Neural cell (in vitro differentiated cells): ENCODE results near the gene NSMF. TPM values are rescaled to one million over a fixed set of nuclear protein-coding genes. Genes with fewer than 3 reads are reported as not detected.

ENCODE experiments used
- H2AFZ ChIP-seq: fragments of 200-600, 300-800 bp; sonication (generic), shearing (Covaris generic); 2 replicates; pipeline ENCODE4 v1.6.0; 2014; ENCODE audit warnings: low read depth, mild to moderate bottlenecking, antibody characterized with exemption, low read length, moderate library complexity
- H3F3A ChIP-seq: fragments of 200-600 bp; shearing (Covaris generic); 2 replicates; pipeline ENCODE4 v1.6.1; 2016; ENCODE audit warnings: mild to moderate bottlenecking, moderate library complexity, mixed read lengths, antibody characterized with exemption, low read length; ENCODE audit not compliant: insufficient read depth, poor library complexity, severe bottlenecking
- H3K27ac ChIP-seq: fragments of 200-600, 300-800 bp; sonication (generic), shearing (Covaris generic); 2 replicates; pipeline ENCODE4 v1.5.1; 2014; ENCODE audit warnings: mild to moderate bottlenecking, low read length, moderate library complexity
- H3K27me3 ChIP-seq: fragments of 300-800, 200-600 bp; sonication (generic), shearing (Covaris generic); 2 replicates; pipeline ENCODE4 v1.6.0; 2014; ENCODE audit warnings: mild to moderate bottlenecking, low read depth, low read length, moderate library complexity; ENCODE audit not compliant: insufficient read depth
- H3K36me3 ChIP-seq: fragments of 300-800, 200-600 bp; sonication (generic), shearing (Covaris generic); 2 replicates; pipeline ENCODE4 v1.5.1; 2014; ENCODE audit warnings: mild to moderate bottlenecking, antibody characterized with exemption, low read length, moderate library complexity; ENCODE audit not compliant: insufficient read depth
- H3K4me2 ChIP-seq: fragments of 300-800, 200-600 bp; sonication (generic), shearing (Covaris generic); 2 replicates; pipeline ENCODE4 v1.6.0; 2014; ENCODE audit warnings: mild to moderate bottlenecking, low read length
- H3K4me3 ChIP-seq: fragments of 300-800, 200-600 bp; sonication (generic), shearing (Covaris generic); 2 replicates; pipeline ENCODE4 v1.5.1; 2014; ENCODE audit warnings: mild to moderate bottlenecking, low read length, moderate library complexity
- H3K79me2 ChIP-seq: fragments of 200-600 bp; shearing (Covaris generic); replicated peaks from 2 replicates; pipeline ENCODE4 v1.6.0; 2014; ENCODE audit warnings: mild to moderate bottlenecking, low read length, moderate library complexity; ENCODE audit not compliant: insufficient read depth
- H3K9ac ChIP-seq: fragments of 300-800, 200-600 bp; sonication (generic), shearing (Covaris generic); 2 replicates; pipeline ENCODE4 v1.6.1; 2016; ENCODE audit warnings: mild to moderate bottlenecking, low read length, mixed read lengths
- H3K9me2 ChIP-seq: fragments of 200-600 bp; shearing (Covaris generic); 2 replicates; pipeline ENCODE4 v1.6.1; 2016; ENCODE audit warnings: mild to moderate bottlenecking, low read length, mixed read lengths; ENCODE audit not compliant: insufficient read depth
- H3K9me3 ChIP-seq: fragments of 200-600, 300-800 bp; sonication (generic), shearing (Covaris generic); 2 replicates; pipeline ENCODE4 v1.6.1; 2016; ENCODE audit warnings: mild to moderate bottlenecking, mixed run types, low read length, moderate library complexity, mixed read lengths
- H4K20me1 ChIP-seq: fragments of 200-600 bp; shearing (Covaris generic); 2 replicates; pipeline ENCODE4 v1.6.1; 2016; ENCODE audit warnings: mild to moderate bottlenecking, mixed run types; ENCODE audit not compliant: insufficient read depth
- EP300 ChIP-seq: fragments of 450-650 bp; conservative IDR thresholded peaks from 2 replicates; pipeline ENCODE4 v1.6.1; 2014; ENCODE audit warnings: antibody characterized with exemption, mild to moderate bottlenecking, moderate library complexity; ENCODE audit not compliant: poor library complexity, severe bottlenecking
- EZH2 ChIP-seq: fragments of 200-600, 300-800 bp; shearing (Covaris generic), sonication (generic); IDR thresholded peaks from 2 replicates; pipeline ENCODE4 v1.6.1; 2014; ENCODE audit warnings: antibody characterized with exemption, low read length, borderline replicate concordance, mild to moderate bottlenecking; ENCODE audit not compliant: insufficient read depth, poor library complexity, severe bottlenecking
- MXI1 ChIP-seq: fragments of 450-650 bp; conservative IDR thresholded peaks from 2 replicates; pipeline ENCODE4 v1.6.1; 2014; ENCODE audit warnings: antibody characterized with exemption, mild to moderate bottlenecking; ENCODE audit not compliant: poor library complexity, severe bottlenecking
- POLR2AphosphoS5 ChIP-seq: IDR thresholded peaks from 2 replicates; pipeline ENCODE4 v1.6.1; 2012
- RAD21 ChIP-seq: fragments of 450-650 bp; conservative IDR thresholded peaks from 2 replicates; pipeline ENCODE4 v1.6.1; 2014; ENCODE audit warnings: antibody characterized with exemption, mild to moderate bottlenecking, moderate library complexity
- SMC3 ChIP-seq: fragments of 450-650 bp; conservative IDR thresholded peaks from 2 replicates; pipeline ENCODE4 v1.6.1; 2014; ENCODE audit warnings: antibody characterized with exemption, mild to moderate bottlenecking, moderate library complexity; ENCODE audit not compliant: poor library complexity
- TAF1 ChIP-seq: IDR thresholded peaks from 2 replicates; pipeline ENCODE4 v1.6.1; 2012; ENCODE audit warnings: low read depth
- polyA plus RNA-seq: library from polyadenylated mRNA; depleted of rRNA; stranded (reverse); fragments of >200 nt; gene quantifications from 2 replicates; pipeline ENCODE4 v1.2.3, GENCODE V29; 2014
- TF ChIP-seq, protein P1 (sequence below): IDR thresholded peaks from 2 replicates; pipeline ENCODE4 v1.6.1; 2012; ENCODE audit warnings: borderline replicate concordance
- TF ChIP-seq, protein P2 (sequence below): fragments of 450-650 bp; IDR thresholded peaks from 2 replicates; pipeline ENCODE4 v1.5.1; 2014; ENCODE audit warnings: antibody characterized with exemption, mild to moderate bottlenecking, moderate library complexity; ENCODE audit not compliant: poor library complexity, severe bottlenecking

Gene NSMF
- polyA plus RNA-seq, 1 donor from 2014 or later = 51.2 TPM

DNA sequence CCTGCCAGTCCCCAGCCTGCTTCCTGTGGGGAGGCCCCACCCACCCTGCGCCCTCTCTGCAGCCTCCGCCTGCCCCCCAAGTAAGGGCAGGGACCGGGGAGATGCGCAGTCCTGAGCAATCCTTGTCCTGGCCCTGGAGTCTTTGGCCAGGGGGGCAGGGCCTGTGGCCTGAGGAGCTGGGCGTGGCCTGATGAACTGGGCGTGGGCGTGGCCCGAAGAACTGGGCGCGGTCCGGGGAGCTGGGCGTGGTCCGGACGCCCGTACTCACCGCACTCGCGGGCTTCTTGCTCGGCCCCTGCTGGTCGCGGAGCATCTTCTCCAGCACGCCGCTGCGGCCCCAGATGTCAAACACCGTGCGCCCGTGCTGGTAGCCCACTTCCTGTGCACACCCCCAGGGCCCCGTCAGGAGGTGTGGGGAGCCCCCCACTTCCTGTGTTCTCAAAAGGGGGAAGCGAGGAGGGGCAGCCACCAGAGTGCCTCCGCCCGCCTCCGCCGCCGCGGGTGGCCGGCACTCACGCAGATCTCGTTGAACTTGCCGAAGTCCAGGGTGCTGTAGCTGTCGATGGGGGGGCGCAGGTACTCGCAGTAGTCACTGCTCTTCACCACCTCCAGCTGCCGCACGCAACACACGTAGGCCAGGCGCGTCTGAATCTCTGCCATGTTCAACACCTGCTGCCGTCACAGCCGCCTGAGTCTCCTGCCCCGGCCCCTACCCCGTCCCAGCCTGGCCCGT is 2.7 kb upstream of the NSMF start:
- Histone ChIP-seq H3K36me3 (no peaks in the 10 kb centered on the region), H3F3A (no peaks in the 10 kb centered on the region), H3K4me2 (no peak overlapping the region), H2AFZ (no peak overlapping the region), H3K27me3 (no peaks in the 10 kb centered on the region), H4K20me1 (no peaks in the 10 kb centered on the region), H3K79me2 (no peaks in the 10 kb centered on the region), H3K4me3 (no peak overlapping the region), H3K9me2 (no peaks in the 10 kb centered on the region), H3K27ac (no peak overlapping the region), H3K9me3 (no peaks in the 10 kb centered on the region), H3K9ac (no peak overlapping the region)
- no peak for TF ChIP-seq EZH2
- TF ChIP-seq EP300 = no peak
- TF ChIP-seq RAD21 = no peak
- TF ChIP-seq, protein P1, sequence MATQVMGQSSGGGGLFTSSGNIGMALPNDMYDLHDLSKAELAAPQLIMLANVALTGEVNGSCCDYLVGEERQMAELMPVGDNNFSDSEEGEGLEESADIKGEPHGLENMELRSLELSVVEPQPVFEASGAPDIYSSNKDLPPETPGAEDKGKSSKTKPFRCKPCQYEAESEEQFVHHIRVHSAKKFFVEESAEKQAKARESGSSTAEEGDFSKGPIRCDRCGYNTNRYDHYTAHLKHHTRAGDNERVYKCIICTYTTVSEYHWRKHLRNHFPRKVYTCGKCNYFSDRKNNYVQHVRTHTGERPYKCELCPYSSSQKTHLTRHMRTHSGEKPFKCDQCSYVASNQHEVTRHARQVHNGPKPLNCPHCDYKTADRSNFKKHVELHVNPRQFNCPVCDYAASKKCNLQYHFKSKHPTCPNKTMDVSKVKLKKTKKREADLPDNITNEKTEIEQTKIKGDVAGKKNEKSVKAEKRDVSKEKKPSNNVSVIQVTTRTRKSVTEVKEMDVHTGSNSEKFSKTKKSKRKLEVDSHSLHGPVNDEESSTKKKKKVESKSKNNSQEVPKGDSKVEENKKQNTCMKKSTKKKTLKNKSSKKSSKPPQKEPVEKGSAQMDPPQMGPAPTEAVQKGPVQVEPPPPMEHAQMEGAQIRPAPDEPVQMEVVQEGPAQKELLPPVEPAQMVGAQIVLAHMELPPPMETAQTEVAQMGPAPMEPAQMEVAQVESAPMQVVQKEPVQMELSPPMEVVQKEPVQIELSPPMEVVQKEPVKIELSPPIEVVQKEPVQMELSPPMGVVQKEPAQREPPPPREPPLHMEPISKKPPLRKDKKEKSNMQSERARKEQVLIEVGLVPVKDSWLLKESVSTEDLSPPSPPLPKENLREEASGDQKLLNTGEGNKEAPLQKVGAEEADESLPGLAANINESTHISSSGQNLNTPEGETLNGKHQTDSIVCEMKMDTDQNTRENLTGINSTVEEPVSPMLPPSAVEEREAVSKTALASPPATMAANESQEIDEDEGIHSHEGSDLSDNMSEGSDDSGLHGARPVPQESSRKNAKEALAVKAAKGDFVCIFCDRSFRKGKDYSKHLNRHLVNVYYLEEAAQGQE = no peak
- TF ChIP-seq, protein P2, sequence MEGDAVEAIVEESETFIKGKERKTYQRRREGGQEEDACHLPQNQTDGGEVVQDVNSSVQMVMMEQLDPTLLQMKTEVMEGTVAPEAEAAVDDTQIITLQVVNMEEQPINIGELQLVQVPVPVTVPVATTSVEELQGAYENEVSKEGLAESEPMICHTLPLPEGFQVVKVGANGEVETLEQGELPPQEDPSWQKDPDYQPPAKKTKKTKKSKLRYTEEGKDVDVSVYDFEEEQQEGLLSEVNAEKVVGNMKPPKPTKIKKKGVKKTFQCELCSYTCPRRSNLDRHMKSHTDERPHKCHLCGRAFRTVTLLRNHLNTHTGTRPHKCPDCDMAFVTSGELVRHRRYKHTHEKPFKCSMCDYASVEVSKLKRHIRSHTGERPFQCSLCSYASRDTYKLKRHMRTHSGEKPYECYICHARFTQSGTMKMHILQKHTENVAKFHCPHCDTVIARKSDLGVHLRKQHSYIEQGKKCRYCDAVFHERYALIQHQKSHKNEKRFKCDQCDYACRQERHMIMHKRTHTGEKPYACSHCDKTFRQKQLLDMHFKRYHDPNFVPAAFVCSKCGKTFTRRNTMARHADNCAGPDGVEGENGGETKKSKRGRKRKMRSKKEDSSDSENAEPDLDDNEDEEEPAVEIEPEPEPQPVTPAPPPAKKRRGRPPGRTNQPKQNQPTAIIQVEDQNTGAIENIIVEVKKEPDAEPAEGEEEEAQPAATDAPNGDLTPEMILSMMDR = no peak
- TF ChIP-seq SMC3 = no peak
- TF ChIP-seq TAF1 = no peak
- TF ChIP-seq MXI1 = no peak
- no peak for TF ChIP-seq POLR2AphosphoS5

DNA sequence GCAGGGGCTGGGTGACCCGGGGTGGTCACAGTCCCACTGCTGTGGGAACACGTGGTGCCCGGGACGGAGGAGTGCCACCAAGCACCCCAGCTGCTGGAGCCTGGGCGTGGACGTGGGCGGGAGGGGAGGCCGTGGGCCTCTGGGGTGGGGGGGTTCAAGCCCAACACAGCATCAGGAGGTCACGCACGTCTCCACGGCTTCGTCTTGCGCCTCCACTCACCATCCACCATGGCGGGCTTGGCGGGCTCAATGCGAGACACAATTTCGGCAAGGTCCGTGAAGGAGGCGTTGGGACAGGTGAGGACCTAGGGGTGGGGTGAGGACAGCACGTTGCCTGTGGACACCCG is 2.2 kb upstream of the NSMF start:
- no peak overlapping the region for H3K9ac ChIP-seq
- no peaks in the 10 kb centered on the region for H3F3A ChIP-seq
- H3K9me3 ChIP-seq = no peaks in the 10 kb centered on the region
- H3K27me3 ChIP-seq = no peaks in the 10 kb centered on the region
- H3K79me2 ChIP-seq = no peaks in the 10 kb centered on the region
- H3K4me2 ChIP-seq = no peak overlapping the region
- H3K27ac ChIP-seq = no peak overlapping the region
- TF ChIP-seq, protein P2 = no peak
- TF ChIP-seq MXI1 (no peak), TAF1 (no peak), EZH2 (no peak), RAD21 (no peak), POLR2AphosphoS5 (no peak), EP300 (no peak)
- no peaks in the 10 kb centered on the region for H4K20me1 ChIP-seq
- H2AFZ ChIP-seq = no peak overlapping the region
- no peak overlapping the region for H3K4me3 ChIP-seq
- H3K36me3 ChIP-seq = no peaks in the 10 kb centered on the region
- H3K9me2 ChIP-seq = no peaks in the 10 kb centered on the region
